ENCODE measurements around the gene TMOD1.

The TMOD1 gene

GRCh38 chr9:97551308-97551707, 49.8 kb downstream of the TMOD1 start:
- DNase-seq: no peak

GRCh38 chr9:97553141-97553540, 51.7 kb downstream of the TMOD1 start:
- no peak for DNase-seq

GRCh38 chr9:97553841-97554240, 52.4 kb downstream of the TMOD1 start:
- no peak for DNase-seq

GRCh38 chr9:97554566-97555075, 53.2 kb downstream of the TMOD1 start:
- DNase-seq: no peak

- DNase-seq: no peak
Observed at GRCh38 chr9:97555164-97555563, 53.7 kb downstream of the TMOD1 start.

GRCh38 chr9:97556036-97556720, 54.7 kb downstream of the TMOD1 start:
- DNase-seq: no peak

- DNase-seq: no peak
Observed at GRCh38 chr9:97556721-97557605, 55.5 kb downstream of the TMOD1 start.

GRCh38 chr9:97557606-97558095, 56.2 kb downstream of the TMOD1 start:
- DNase-seq: peak in 1 of 2 experiments; percentile 48

- no peak for DNase-seq
Observed at GRCh38 chr9:97558701-97559101, 57.2 kb downstream of the TMOD1 start.

- no peak for DNase-seq
Observed at GRCh38 chr9:97559111-97559514, 57.6 kb downstream of the TMOD1 start.

GRCh38 chr9:97560154-97560553, 58.7 kb downstream of the TMOD1 start:
- no peak for DNase-seq

- no peak for DNase-seq
Observed at GRCh38 chr9:97560851-97561250, 59.4 kb downstream of the TMOD1 start.

GRCh38 chr9:97561501-97561900, 60.0 kb downstream of the TMOD1 start:
- DNase-seq: no peak

- no peak for DNase-seq
Observed at GRCh38 chr9:97562542-97562941, 61.1 kb downstream of the TMOD1 start.

- peak in 1 of 2 experiments; percentile 35 for DNase-seq
Observed at GRCh38 chr9:97563458-97564135, 62.1 kb downstream of the TMOD1 start.

GRCh38 chr9:97564291-97565175, 63.1 kb downstream of the TMOD1 start:
- peak in 1 of 2 experiments; percentile 27 for DNase-seq

- DNase-seq: no peak
Observed at GRCh38 chr9:97565262-97565661, 63.8 kb downstream of the TMOD1 start.

GRCh38 chr9:97567182-97567893, 65.9 kb downstream of the TMOD1 start:
- peak in 1 of 2 experiments; percentile 49 for DNase-seq

- no peak for DNase-seq
Observed at GRCh38 chr9:97567894-97568202, 66.4 kb downstream of the TMOD1 start.

- no peak for DNase-seq
Observed at GRCh38 chr9:97568461-97569275, 67.2 kb downstream of the TMOD1 start.

- DNase-seq: peak; percentile 19 to 88
Observed at GRCh38 chr9:97570899-97571298, 69.4 kb downstream of the TMOD1 start.

All from cerebellar nuclear complex (tissue), 1 donor.